SK-N-SH (cell line): ENCODE results near the gene ARMC9. TPM values are rescaled to one million over a fixed set of nuclear protein-coding genes. Genes with fewer than 3 reads are reported as not detected.

Experiments
- CTCF ChIA-PET: fragments of 300-600, 350-600 bp; formaldehyde crosslinking; extraction: SDS; loops from one replicate; lab custom pipeline; 2021; lab: Yijun Ruan, JAX
- POLR2A ChIA-PET: fragments of 350-600 bp; sonication (Branson Sonifier 250); formaldehyde crosslinking; extraction: SDS; loops from one replicate; lab custom pipeline; 2020; ENCODE audit warnings: antibody characterized with exemption, inconsistent platforms; lab: Yijun Ruan, JAX
- DNase-seq: peaks from one replicate; pipeline ENCODE4 v3.0.0; 2012
- H2AFZ ChIP-seq: fragments of 200-600 bp; sonication (generic); 2 replicates; pipeline ENCODE4 v1.8.1; 2016; ENCODE audit warnings: antibody characterized with exemption, mild to moderate bottlenecking, low read depth
- H3F3A ChIP-seq: fragments of 200-600 bp; sonication (generic); replicated peaks from 2 replicates; pipeline ENCODE3; 2016; ENCODE audit warnings: antibody characterized with exemption, mild to moderate bottlenecking; ENCODE audit not compliant: insufficient read depth
- H3K27ac ChIP-seq, 2 experiments: fragments of 200-500 bp in 1 of 2; fragments of 200-600 bp in 1 of 2; sonication (Bioruptor generic) in 1 of 2; sonication (generic), shearing (Covaris generic) in 1 of 2; 2 replicates each; pipeline versions ENCODE4 v1.5.1 to v1.6.1; 2014 to 2016; ENCODE audit warnings: low read depth in 2 of 2, inconsistent platforms in 1 of 2, low read length in 1 of 2, mild to moderate bottlenecking in 1 of 2, mixed read lengths in 1 of 2
- H3K27me3 ChIP-seq: fragments of 200-600 bp; sonication (generic), shearing (Covaris generic); 2 replicates; pipeline ENCODE4 v1.6.1; 2016; ENCODE audit warnings: mixed run types; ENCODE audit not compliant: insufficient read depth
- H3K36me3 ChIP-seq, 2 experiments: fragments of 200-500 bp in 1 of 2; fragments of 200-600 bp in 1 of 2; sonication (Bioruptor generic) in 1 of 2; sonication (generic) in 1 of 2; replicated peaks in 1 of 2; 2 replicates each; pipeline versions ENCODE3 to v1.5.1; 2014 to 2016; ENCODE audit warnings: low read length in 1 of 2, mild to moderate bottlenecking in 1 of 2; ENCODE audit not compliant: insufficient read depth in 2 of 2, control insufficient read depth in 1 of 2
- H3K4me1 ChIP-seq, 2 experiments: fragments of 200-500 bp in 1 of 2; fragments of 200-600 bp in 1 of 2; sonication (Bioruptor generic) in 1 of 2; sonication (generic), shearing (Covaris generic) in 1 of 2; 2 replicates each; pipeline versions ENCODE4 v1.5.1 to v1.6.1; 2014 to 2016; ENCODE audit warnings: low read depth in 1 of 2, low read length in 1 of 2, mixed run types in 1 of 2; ENCODE audit not compliant: insufficient read depth in 2 of 2, control insufficient read depth in 1 of 2
- H3K4me2 ChIP-seq: fragments of 200-600 bp; sonication (generic), shearing (Covaris generic); 2 replicates; pipeline ENCODE4 v1.6.1; 2017; ENCODE audit warnings: mixed run types
- H3K4me3 ChIP-seq, 2 experiments: fragments of 200-500 bp in 1 of 2; fragments of 200-600 bp in 1 of 2; sonication (Bioruptor generic) in 1 of 2; sonication (generic), shearing (Covaris generic) in 1 of 2; 2 replicates each; pipeline versions ENCODE4 v1.5.1 to v1.8.1; 2014 to 2016; ENCODE audit warnings: low read depth in 2 of 2, inconsistent platforms in 1 of 2, low read length in 1 of 2, mild to moderate bottlenecking in 1 of 2, mixed read lengths in 1 of 2, moderate library complexity in 1 of 2
- H3K79me2 ChIP-seq: fragments of 200-600 bp; sonication (generic); 2 replicates; pipeline ENCODE4 v1.8.1; 2017; ENCODE audit warnings: mild to moderate bottlenecking; ENCODE audit not compliant: insufficient read depth
- H3K9ac ChIP-seq: fragments of 200-600 bp; sonication (generic); 2 replicates; pipeline ENCODE4 v1.6.1; 2017; ENCODE audit warnings: mixed run types
- H3K9me2 ChIP-seq: fragments of 200-600 bp; sonication (generic); 2 replicates; pipeline ENCODE4 v1.6.1; 2017; ENCODE audit warnings: mixed run types
- H3K9me3 ChIP-seq: fragments of 200-600 bp; sonication (generic); 2 replicates; pipeline ENCODE4 v1.6.1; 2017; ENCODE audit warnings: mixed run types, mild to moderate bottlenecking, moderate library complexity
- H4K20me1 ChIP-seq: fragments of 200-600 bp; sonication (generic); 2 replicates; pipeline ENCODE4 v1.6.1; 2017; ENCODE audit warnings: mild to moderate bottlenecking, mixed run types; ENCODE audit not compliant: insufficient read depth
- EP300 ChIP-seq, 2 experiments: IDR thresholded peaks; 2 replicates each; pipeline versions ENCODE4 v1.4.0 to v1.6.1; 2012; ENCODE audit warnings: borderline replicate concordance in 1 of 2, low read depth in 1 of 2, low read length in 1 of 2
- EZH2phosphoT487 ChIP-seq: fragments of 200-600 bp; sonication (generic); IDR thresholded peaks from 2 replicates; pipeline ENCODE4 v1.6.1; 2017; ENCODE audit warnings: low read depth, mixed run types, mild to moderate bottlenecking, antibody characterized with exemption, moderate library complexity, borderline replicate concordance
- FOSL2 ChIP-seq: IDR thresholded peaks from 2 replicates; pipeline ENCODE4 v1.4.0; 2012; ENCODE audit warnings: low read depth, mild to moderate bottlenecking, moderate library complexity, borderline replicate concordance
- FOXM1 ChIP-seq: IDR thresholded peaks from 2 replicates; pipeline ENCODE4 v1.4.0; 2012; ENCODE audit warnings: low read depth, mild to moderate bottlenecking
- GABPA ChIP-seq: IDR thresholded peaks from 2 replicates; pipeline ENCODE4 v1.4.0; 2012; ENCODE audit warnings: low read depth, mild to moderate bottlenecking
- JUND ChIP-seq: IDR thresholded peaks from 2 replicates; pipeline ENCODE4 v1.4.0; 2012
- MAX ChIP-seq: IDR thresholded peaks from 2 replicates; pipeline ENCODE4 v1.4.0; 2012; ENCODE audit warnings: low read depth
- NFIC ChIP-seq: IDR thresholded peaks from 2 replicates; pipeline ENCODE4 v1.4.0; 2012; ENCODE audit warnings: borderline replicate concordance
- NRF1 ChIP-seq: IDR thresholded peaks from 2 replicates; pipeline ENCODE4 v1.6.1; 2012; ENCODE audit warnings: low read depth, mild to moderate bottlenecking, low read length
- RCOR1 ChIP-seq: fragments of 150-350 bp; IDR thresholded peaks from 2 replicates; pipeline ENCODE4 v1.6.1; 2017; ENCODE audit warnings: antibody characterized with exemption, low read length
- REST ChIP-seq: IDR thresholded peaks from 2 replicates; pipeline ENCODE4 v1.6.1; 2012; ENCODE audit warnings: mild to moderate bottlenecking, low read depth, low read length, moderate library complexity
- SMC3 ChIP-seq: IDR thresholded peaks from 2 replicates; pipeline ENCODE4 v1.6.1; 2012; ENCODE audit warnings: low read depth, low read length, improper control_type of control experiment
- TEAD4 ChIP-seq: IDR thresholded peaks from 2 replicates; pipeline ENCODE4 v1.4.0; 2012; ENCODE audit warnings: mild to moderate bottlenecking, borderline replicate concordance; ENCODE audit not compliant: insufficient read depth
- YY1 ChIP-seq: IDR thresholded peaks from 2 replicates; pipeline ENCODE4 v1.4.0; 2012; ENCODE audit warnings: low read depth, mild to moderate bottlenecking
- ZBTB33 ChIP-seq: IDR thresholded peaks from 2 replicates; pipeline ENCODE4 v1.4.0; 2012; ENCODE audit warnings: low read depth, borderline replicate concordance
- WGBS: methylation state at CpG from one replicate; pipeline ENCODE4 v1.1.6; 2017; ENCODE audit warnings: low lambda C conversion rate; 5-methylcytosine and 5-hydroxymethylcytosine counted together
- polyA plus RNA-seq, 3 experiments: library from polyadenylated mRNA; depleted of rRNA; stranded (reverse); fragments of >200 nt; gene quantifications; 2 replicates each; pipeline ENCODE4 v1.2.3, GENCODE V29; 2012
- TF ChIP-seq, protein P1 (sequence below): fragments of 150-350 bp; IDR thresholded peaks from 2 replicates; pipeline ENCODE4 v1.6.1; 2017; ENCODE audit warnings: antibody characterized with exemption, low read length, low read depth, borderline replicate concordance
- TF ChIP-seq, protein P2 (sequence below): IDR thresholded peaks from 2 replicates; pipeline ENCODE4; 2012
- TF ChIP-seq, protein P3 (sequence below): IDR thresholded peaks from 2 replicates; pipeline ENCODE4 v1.4.0; 2012; ENCODE audit warnings: low read depth, borderline replicate concordance
- TF ChIP-seq, protein P4 (sequence below): fragments of 200-600 bp; sonication (generic); IDR thresholded peaks from 2 replicates; pipeline ENCODE4 v1.6.1; 2017; ENCODE audit warnings: antibody characterized with exemption, mild to moderate bottlenecking, moderate library complexity

Gene ARMC9
- polyA plus RNA-seq, 1 of the 3 experiments (the other 2 are of a cell fraction), result 25.3 TPM

DNA sequence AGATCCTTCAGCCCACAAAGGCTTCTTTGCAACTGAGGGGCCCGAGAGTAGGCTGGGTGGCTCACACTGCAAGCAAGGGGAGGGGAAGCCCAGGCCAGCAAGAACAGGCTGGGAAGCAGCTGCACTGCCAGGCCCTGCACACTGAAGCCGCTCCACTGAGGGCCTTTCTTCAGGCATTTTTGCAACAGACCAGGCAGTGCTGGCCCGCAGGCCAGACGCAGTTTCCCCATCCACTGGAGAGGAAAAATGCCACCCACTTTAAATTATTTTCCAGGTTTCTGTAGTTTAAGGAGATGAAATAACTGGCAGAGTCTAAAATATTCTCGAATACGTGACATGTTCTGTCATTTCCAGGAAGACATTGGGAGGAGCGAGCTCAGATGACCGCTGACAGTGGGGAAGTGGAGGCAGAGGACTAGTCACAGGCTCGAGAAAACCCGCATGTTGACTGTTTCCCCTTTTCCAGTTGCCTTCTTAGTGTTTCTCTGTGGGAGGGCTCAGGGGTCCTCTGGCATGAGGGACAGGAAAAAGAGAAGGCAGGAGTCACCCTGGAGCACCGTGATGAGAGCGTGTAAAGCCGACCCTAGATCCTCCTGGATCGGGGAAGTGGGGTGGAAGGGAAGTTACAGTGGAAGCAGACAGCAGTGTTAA, 143.8 kb downstream of the ARMC9 start:
- Histone ChIP-seq H3K4me3 (no peak overlapping the region), H3K9me2 (no peaks in the 10 kb centered on the region), H3K9ac (no peak overlapping the region), H4K20me1 (no peaks in the 10 kb centered on the region), H3K27ac (no peak overlapping the region), H3F3A (peaks cover 5% of the 10 kb centered on the region), H3K36me3 (peaks cover 3 to 8% of the 10 kb centered on the region in 2 experiments), H2AFZ (no peak overlapping the region), H3K4me1 (peaks cover 0 to 7% of the 10 kb centered on the region in 2 experiments; a peak in 2 of 4 replicates), H3K4me2 (no peak overlapping the region), H3K79me2 (no peaks in the 10 kb centered on the region), H3K9me3 (no peaks in the 10 kb centered on the region), H3K27me3 (no peaks in the 10 kb centered on the region)
- ChIA-PET POLR2A (no interaction called here), CTCF (interaction anchor here (2.4 kb wide), 1 partner anchor 115 kb away, joined by 5 read pairs; no protein-coding TSS in a partner anchor)
- TF ChIP-seq FOSL2 (no peak), NRF1 (no peak), MAX (no peak), SMC3 (no peak), ZBTB33 (no peak), EP300 (IDR thresholded peaks at IDR 0.05; ENCODE audit: borderline replicate concordance in 1 of 2, low read depth in 1 of 2, low read length in 1 of 2) (no peak), REST (no peak), RCOR1 (no peak), TEAD4 (no peak), NFIC (no peak), FOXM1 (no peak), GABPA (no peak), EZH2phosphoT487 (no peak), JUND (no peak), YY1 (no peak)
- TF ChIP-seq, protein P1, sequence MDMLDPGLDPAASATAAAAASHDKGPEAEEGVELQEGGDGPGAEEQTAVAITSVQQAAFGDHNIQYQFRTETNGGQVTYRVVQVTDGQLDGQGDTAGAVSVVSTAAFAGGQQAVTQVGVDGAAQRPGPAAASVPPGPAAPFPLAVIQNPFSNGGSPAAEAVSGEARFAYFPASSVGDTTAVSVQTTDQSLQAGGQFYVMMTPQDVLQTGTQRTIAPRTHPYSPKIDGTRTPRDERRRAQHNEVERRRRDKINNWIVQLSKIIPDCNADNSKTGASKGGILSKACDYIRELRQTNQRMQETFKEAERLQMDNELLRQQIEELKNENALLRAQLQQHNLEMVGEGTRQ, result no peak
- TF ChIP-seq, protein P2, sequence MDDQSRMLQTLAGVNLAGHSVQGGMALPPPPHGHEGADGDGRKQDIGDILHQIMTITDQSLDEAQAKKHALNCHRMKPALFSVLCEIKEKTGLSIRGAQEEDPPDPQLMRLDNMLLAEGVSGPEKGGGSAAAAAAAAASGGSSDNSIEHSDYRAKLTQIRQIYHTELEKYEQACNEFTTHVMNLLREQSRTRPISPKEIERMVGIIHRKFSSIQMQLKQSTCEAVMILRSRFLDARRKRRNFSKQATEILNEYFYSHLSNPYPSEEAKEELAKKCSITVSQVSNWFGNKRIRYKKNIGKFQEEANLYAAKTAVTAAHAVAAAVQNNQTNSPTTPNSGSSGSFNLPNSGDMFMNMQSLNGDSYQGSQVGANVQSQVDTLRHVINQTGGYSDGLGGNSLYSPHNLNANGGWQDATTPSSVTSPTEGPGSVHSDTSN, result no peak
- TF ChIP-seq, protein P3, sequence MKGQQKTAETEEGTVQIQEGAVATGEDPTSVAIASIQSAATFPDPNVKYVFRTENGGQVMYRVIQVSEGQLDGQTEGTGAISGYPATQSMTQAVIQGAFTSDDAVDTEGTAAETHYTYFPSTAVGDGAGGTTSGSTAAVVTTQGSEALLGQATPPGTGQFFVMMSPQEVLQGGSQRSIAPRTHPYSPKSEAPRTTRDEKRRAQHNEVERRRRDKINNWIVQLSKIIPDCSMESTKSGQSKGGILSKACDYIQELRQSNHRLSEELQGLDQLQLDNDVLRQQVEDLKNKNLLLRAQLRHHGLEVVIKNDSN, result no peak
- TF ChIP-seq, protein P4, sequence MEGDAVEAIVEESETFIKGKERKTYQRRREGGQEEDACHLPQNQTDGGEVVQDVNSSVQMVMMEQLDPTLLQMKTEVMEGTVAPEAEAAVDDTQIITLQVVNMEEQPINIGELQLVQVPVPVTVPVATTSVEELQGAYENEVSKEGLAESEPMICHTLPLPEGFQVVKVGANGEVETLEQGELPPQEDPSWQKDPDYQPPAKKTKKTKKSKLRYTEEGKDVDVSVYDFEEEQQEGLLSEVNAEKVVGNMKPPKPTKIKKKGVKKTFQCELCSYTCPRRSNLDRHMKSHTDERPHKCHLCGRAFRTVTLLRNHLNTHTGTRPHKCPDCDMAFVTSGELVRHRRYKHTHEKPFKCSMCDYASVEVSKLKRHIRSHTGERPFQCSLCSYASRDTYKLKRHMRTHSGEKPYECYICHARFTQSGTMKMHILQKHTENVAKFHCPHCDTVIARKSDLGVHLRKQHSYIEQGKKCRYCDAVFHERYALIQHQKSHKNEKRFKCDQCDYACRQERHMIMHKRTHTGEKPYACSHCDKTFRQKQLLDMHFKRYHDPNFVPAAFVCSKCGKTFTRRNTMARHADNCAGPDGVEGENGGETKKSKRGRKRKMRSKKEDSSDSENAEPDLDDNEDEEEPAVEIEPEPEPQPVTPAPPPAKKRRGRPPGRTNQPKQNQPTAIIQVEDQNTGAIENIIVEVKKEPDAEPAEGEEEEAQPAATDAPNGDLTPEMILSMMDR, result no peak
- DNase-seq, result no peak
- WGBS, result 97% methylated on average over 12 of the region's 14 CpGs
